ENCODE data around the gene CDK3.

Gene CDK3

GRCh38 chr17:75995385-75995925 lies 5.2 kb upstream of the CDK3 start:
- H3K27ac ChIP-seq (ENCODE audit: low read length) = no peak overlapping the region

DNA sequence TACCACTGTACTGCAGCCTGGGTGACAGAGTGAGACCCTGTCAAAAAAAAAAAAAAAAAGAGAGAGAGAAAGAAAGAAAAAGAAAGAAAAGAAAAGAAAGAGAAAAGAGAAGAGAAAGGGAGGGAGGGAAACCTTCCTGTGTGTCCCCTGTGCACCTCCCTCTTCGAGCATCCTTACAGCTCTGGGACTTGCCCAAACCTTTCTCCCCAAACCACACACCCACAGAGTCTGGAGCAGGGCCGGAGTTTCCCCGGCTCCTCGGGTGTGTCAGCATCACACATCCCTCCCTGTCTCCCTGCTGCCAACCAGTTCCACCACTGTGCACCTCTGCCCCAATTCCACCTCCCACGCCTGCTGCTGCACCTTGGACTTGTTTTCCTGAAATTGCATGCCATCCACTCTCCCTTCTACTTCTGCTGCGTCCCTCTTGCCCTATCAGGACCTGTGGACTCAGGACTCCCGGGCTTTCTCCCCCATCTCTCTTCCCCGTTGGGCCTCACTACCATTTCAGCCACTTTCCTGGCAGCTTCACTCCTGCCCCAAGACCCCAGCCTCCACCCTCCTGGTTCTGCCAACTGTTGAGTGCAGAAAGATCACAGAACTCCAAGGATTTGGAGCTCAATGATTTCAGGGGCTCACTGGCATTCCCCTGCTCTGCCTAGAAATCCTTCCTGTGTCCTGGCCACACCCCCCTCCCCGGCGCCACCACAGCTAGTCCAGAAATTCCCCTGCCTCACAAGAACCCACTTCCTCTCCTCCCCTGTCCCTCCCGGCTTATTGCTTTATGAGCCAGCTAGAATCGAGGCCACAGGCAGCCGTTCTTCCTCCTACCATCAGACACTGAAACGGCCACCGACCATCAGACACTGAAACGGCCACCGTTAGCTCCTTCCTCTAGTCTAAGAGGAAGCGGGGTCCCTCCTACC lies 3.7 kb upstream of the CDK3 start:
- no peaks in the 10 kb centered on the region for H3K27me3 ChIP-seq (ENCODE audit: insufficient read depth, low read length)
- H3K36me3 ChIP-seq (ENCODE audit: insufficient read depth, low read depth, low read length) = peaks cover 14% of the 10 kb centered on the region
- no peaks in the 10 kb centered on the region for H3K4me1 ChIP-seq (ENCODE audit: insufficient read depth, low read length)
- no peak overlapping the region for H3K9ac ChIP-seq (ENCODE audit: low read depth, low read length)
- H3K9me3 ChIP-seq (ENCODE audit: insufficient read depth, low read depth, low read length) = no peaks in the 10 kb centered on the region
- H3K4me3 ChIP-seq (ENCODE audit: low read length) = no peak overlapping the region
- H3K27ac ChIP-seq (ENCODE audit: low read length) = no peak overlapping the region

More at GRCh38 chr17:75995385-75995925, 5.2 kb upstream of the CDK3 start:
- Histone ChIP-seq H3K27me3 (ENCODE audit: insufficient read depth, low read length) (no peaks in the 10 kb centered on the region), H3K36me3 (ENCODE audit: insufficient read depth, low read depth, low read length) (peaks cover 24% of the 10 kb centered on the region), H3K9me3 (ENCODE audit: insufficient read depth, low read depth, low read length) (no peaks in the 10 kb centered on the region), H3K4me3 (ENCODE audit: low read length) (no peak overlapping the region), H3K9ac (ENCODE audit: low read depth, low read length) (no peak overlapping the region), H3K4me1 (ENCODE audit: insufficient read depth, low read length) (no peaks in the 10 kb centered on the region)

DNA sequence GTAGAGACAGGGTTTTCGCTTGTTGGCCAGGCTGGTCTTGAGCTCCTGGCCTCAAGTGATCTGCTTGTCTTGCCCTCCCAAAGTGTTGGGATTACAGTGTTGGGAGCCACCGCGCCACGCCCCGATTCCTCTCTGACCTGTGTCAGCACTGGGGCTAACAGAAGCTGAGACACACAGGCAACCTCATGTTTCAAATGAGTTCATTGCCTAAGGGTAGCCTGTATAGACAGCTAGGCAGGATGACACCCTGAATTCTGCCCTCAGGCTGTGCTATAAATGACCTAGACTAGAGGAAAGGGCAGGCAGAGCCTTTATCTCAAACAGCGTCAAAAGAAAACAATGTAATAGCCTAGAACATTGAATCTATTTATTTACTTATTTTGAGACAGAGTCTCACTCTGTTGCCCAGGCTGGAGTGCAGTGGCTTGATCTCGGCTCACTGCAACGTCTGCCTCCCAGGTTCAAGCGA lies 2.3 kb upstream of the CDK3 start:
- Histone ChIP-seq H3K4me3 (ENCODE audit: low read length) (no peak overlapping the region), H3K9me3 (ENCODE audit: insufficient read depth, low read depth, low read length) (no peaks in the 10 kb centered on the region), H3K27me3 (ENCODE audit: insufficient read depth, low read length) (no peaks in the 10 kb centered on the region), H3K36me3 (ENCODE audit: insufficient read depth, low read depth, low read length) (0 out of 2 replicates have a peak, but pooled peaks cover 16% of the 10 kb centered on the region), H3K27ac (ENCODE audit: low read length) (no peak overlapping the region), H3K4me1 (ENCODE audit: insufficient read depth, low read length) (no peaks in the 10 kb centered on the region), H3K9ac (ENCODE audit: low read depth, low read length) (no peak overlapping the region)

DNA sequence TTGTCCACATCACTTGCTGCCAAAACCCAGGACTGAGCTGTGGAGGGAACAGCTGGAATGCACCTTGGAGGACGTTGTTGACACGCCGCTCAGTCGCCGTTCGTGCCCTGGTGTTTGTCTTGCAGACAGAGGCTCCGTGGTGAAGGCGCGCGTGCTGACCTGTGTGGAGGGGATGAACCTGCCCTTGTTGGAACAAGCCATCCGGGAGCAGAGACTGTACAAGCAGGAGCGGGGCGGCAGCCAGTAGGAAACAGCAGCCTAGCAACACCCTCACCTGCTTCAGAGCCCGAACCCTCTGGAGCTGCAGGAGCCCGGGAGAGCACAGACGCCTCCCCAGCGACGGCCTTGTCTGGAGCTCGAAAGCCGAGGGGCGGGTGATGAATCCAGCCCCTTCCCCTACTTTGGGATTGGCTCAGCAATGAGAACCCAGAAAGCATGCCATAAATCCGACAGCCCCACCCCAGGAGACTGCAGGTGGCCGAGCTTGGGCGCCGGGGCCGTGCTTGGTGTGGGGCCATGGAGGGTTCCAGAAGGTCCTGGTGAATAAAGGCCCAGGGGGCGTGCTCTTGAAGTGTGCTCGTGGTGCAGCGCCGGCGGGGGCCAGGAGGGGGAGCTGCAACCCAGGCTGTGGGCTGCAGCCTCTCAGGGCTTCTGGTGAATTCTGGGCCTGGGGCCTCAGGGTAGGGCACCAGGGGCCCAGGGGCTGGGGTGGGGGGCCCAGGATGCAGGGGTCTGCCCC lies 470 bp upstream of the CDK3 start:
- no peaks in the 10 kb centered on the region for H3K9me3 ChIP-seq (ENCODE audit: insufficient read depth, low read depth, low read length)
- H3K27me3 ChIP-seq (ENCODE audit: insufficient read depth, low read length) = no peaks in the 10 kb centered on the region
- H3K4me3 ChIP-seq (ENCODE audit: low read length) = no peak overlapping the region
- no peak overlapping the region for H3K27ac ChIP-seq (ENCODE audit: low read length)
- H3K36me3 ChIP-seq (ENCODE audit: insufficient read depth, low read depth, low read length) = 0 out of 2 replicates have a peak, but pooled peaks cover 12% of the 10 kb centered on the region
- no peaks in the 10 kb centered on the region for H3K4me1 ChIP-seq (ENCODE audit: insufficient read depth, low read length)
- no peak overlapping the region for H3K9ac ChIP-seq (ENCODE audit: low read depth, low read length)

DNA sequence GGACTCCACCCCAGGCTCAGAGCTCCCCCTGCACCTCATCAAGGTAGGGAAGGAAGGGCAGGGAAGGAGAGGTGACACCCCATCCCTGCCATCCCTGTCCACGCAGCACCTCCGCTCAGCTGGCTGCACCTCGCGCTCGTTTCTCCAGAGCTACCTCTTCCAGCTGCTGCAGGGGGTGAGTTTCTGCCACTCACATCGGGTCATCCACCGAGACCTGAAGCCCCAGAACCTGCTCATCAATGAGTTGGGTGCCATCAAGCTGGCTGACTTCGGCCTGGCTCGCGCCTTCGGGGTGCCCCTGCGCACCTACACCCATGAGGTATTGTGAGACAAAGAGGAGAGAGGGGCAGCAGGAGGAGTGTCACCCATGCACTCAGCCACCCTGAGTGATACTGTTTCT lies 1.4 kb downstream of the CDK3 start:
- no peak overlapping the region for H3K4me3 ChIP-seq (ENCODE audit: low read length)
- no peaks in the 10 kb centered on the region for H3K9me3 ChIP-seq (ENCODE audit: insufficient read depth, low read depth, low read length)
- no peak overlapping the region for H3K9ac ChIP-seq (ENCODE audit: low read depth, low read length)
- H3K4me1 ChIP-seq (ENCODE audit: insufficient read depth, low read length) = no peaks in the 10 kb centered on the region
- no peaks in the 10 kb centered on the region for H3K27me3 ChIP-seq (ENCODE audit: insufficient read depth, low read length)
- H3K27ac ChIP-seq (ENCODE audit: low read length) = no peak overlapping the region
- H3K36me3 ChIP-seq (ENCODE audit: insufficient read depth, low read depth, low read length) = 0 out of 2 replicates have a peak, but pooled peaks cover 5% of the 10 kb centered on the region

GRCh38 chr17:76003915-76004314 lies 3.3 kb downstream of the CDK3 start:
- Histone ChIP-seq H3K36me3 (ENCODE audit: insufficient read depth, low read depth, low read length) (0 out of 2 replicates have a peak, but pooled peaks cover 5% of the 10 kb centered on the region), H3K4me1 (ENCODE audit: insufficient read depth, low read length) (no peaks in the 10 kb centered on the region), H3K4me3 (ENCODE audit: low read length) (no peak overlapping the region), H3K9me3 (ENCODE audit: insufficient read depth, low read depth, low read length) (no peaks in the 10 kb centered on the region), H3K27me3 (ENCODE audit: insufficient read depth, low read length) (no peaks in the 10 kb centered on the region), H3K27ac (ENCODE audit: low read length) (no peak overlapping the region), H3K9ac (ENCODE audit: low read depth, low read length) (no peak overlapping the region)

GRCh38 chr17:76004750-76005262 lies 4.2 kb downstream of the CDK3 start:
- Histone ChIP-seq H3K36me3 (ENCODE audit: insufficient read depth, low read depth, low read length) (0 out of 2 replicates have a peak, but pooled peaks cover 5% of the 10 kb centered on the region), H3K9ac (ENCODE audit: low read depth, low read length) (no peak overlapping the region), H3K27ac (ENCODE audit: low read length) (no peak overlapping the region), H3K4me1 (ENCODE audit: insufficient read depth, low read length) (no peaks in the 10 kb centered on the region), H3K4me3 (ENCODE audit: low read length) (no peak overlapping the region), H3K27me3 (ENCODE audit: insufficient read depth, low read length) (no peaks in the 10 kb centered on the region), H3K9me3 (ENCODE audit: insufficient read depth, low read depth, low read length) (no peaks in the 10 kb centered on the region)

DNA sequence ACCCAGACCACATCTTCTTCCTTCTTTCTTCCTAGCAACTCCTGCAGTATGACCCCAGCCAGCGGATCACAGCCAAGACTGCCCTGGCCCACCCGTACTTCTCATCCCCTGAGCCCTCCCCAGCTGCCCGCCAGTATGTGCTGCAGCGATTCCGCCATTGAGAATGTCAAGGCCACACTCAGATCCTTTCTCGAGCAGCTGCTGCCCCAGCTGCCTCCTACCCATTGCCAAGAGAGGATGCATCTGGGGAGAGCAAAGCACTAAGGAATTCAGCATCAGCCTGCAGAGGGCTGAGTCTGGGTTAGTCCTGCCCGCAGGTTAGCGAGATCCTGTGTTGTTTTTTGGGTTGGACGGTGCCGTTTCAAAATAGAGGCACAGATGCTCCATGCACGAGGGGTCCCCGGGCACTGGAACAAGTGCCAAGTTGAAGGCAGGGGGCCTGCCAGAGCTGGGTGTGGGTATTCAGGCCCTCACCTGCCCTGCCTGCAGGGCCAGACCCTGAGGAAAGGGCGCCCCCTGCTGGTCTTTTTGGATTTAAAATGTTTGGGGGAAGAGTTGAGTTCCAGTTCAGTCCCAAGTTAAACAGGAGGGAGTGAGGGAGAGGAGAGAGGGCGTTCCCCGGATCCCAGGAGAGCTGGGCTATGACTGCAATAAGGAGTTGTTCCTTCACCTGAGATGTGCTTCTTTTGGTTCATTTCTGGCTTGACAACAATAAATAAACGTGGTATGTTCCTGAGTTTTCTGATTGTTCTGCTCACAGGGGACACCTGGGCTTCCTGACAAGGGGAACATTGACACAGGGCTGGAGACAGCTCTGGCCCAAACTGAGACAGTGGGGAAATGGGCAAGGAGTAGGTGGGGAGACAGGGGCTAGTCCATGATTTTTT lies 4.9 kb downstream of the CDK3 start:
- no peak overlapping the region for H3K27ac ChIP-seq (ENCODE audit: low read length)
- H3K9ac ChIP-seq (ENCODE audit: low read depth, low read length) = no peak overlapping the region
- H3K27me3 ChIP-seq (ENCODE audit: insufficient read depth, low read length) = no peaks in the 10 kb centered on the region
- no peaks in the 10 kb centered on the region for H3K9me3 ChIP-seq (ENCODE audit: insufficient read depth, low read depth, low read length)
- no peaks in the 10 kb centered on the region for H3K4me1 ChIP-seq (ENCODE audit: insufficient read depth, low read length)
- 0 out of 2 replicates have a peak, but pooled peaks cover 5% of the 10 kb centered on the region for H3K36me3 ChIP-seq (ENCODE audit: insufficient read depth, low read depth, low read length)
- no peak overlapping the region for H3K4me3 ChIP-seq (ENCODE audit: low read length)

DNA sequence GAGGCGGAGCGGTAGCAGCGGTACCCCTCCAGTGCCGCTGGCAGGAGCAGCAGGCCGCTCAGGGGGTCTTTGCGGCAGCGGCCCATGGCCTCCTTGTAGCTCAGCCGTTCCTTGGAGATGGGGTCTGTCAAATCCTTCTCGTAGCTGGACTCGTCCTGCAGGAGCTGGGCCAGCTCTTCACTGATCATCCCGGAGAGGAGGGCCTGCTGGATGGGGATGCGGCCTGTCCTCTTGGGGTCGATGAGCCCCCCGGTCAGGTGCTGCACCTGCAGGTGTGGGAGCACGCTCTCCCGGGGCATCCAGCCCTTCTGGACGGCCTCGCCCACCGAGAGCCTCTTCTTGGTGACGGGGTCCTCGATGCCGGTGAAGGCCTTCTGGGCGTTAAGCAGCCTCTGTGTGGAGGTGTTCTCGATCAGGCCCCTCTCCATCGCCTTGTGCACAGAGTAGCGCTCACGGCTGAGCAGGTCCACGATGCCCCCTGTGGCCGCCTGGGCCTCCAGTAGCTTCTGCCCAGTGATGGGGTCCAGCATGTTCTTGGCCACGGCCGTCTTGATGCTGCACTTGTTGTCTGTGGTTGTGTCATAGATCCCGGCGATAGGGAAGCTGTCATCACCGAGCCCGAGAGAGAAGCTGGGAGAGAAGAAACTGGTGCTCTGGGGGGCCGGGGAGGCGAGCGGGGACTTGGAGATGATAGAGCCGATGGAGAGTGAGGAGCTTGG lies 6.6 kb downstream of the CDK3 start:
- Histone ChIP-seq H3K9me3 (ENCODE audit: insufficient read depth, low read depth, low read length) (no peaks in the 10 kb centered on the region), H3K36me3 (ENCODE audit: insufficient read depth, low read depth, low read length) (0 out of 2 replicates have a peak, but pooled peaks cover 5% of the 10 kb centered on the region), H3K4me3 (ENCODE audit: low read length) (no peak overlapping the region), H3K9ac (ENCODE audit: low read depth, low read length) (no peak overlapping the region), H3K27me3 (ENCODE audit: insufficient read depth, low read length) (no peaks in the 10 kb centered on the region), H3K4me1 (ENCODE audit: insufficient read depth, low read length) (no peaks in the 10 kb centered on the region), H3K27ac (ENCODE audit: low read length) (no peak overlapping the region)

GRCh38 chr17:76007850-76008165 lies 7.2 kb downstream of the CDK3 start:
- Histone ChIP-seq H3K27me3 (ENCODE audit: insufficient read depth, low read length) (no peaks in the 10 kb centered on the region), H3K4me1 (ENCODE audit: insufficient read depth, low read length) (no peaks in the 10 kb centered on the region)

More at GRCh38 chr17:76007850-76008165, 7.2 kb downstream of the CDK3 start:
- 0 out of 2 replicates have a peak, but pooled peaks cover 5% of the 10 kb centered on the region for H3K36me3 ChIP-seq (ENCODE audit: insufficient read depth, low read depth, low read length)
- no peak overlapping the region for H3K9ac ChIP-seq (ENCODE audit: low read depth, low read length)
- no peak overlapping the region for H3K4me3 ChIP-seq (ENCODE audit: low read length)
- H3K9me3 ChIP-seq (ENCODE audit: insufficient read depth, low read depth, low read length) = no peaks in the 10 kb centered on the region
- no peak overlapping the region for H3K27ac ChIP-seq (ENCODE audit: low read length)
